A673 (cell line): ENCODE measurements around the gene PDCD4.

Experiments used
- EZH2 ChIP-seq: fragments of 200-600 bp; sonication (generic); IDR thresholded peaks from 2 replicates; pipeline ENCODE4 v1.6.1; 2017; ENCODE audit warnings: borderline replicate concordance, low read depth, mild to moderate bottlenecking, mixed read lengths, antibody characterized with exemption, low read length; ENCODE audit not compliant: poor library complexity, severe bottlenecking
- TF ChIP-seq, protein P1 (sequence below): fragments of 300-800, 200-600 bp; sonication (generic); conservative IDR thresholded peaks from 2 replicates; pipeline ENCODE4 v1.5.1; 2017; ENCODE audit warnings: low read depth, mild to moderate bottlenecking, antibody characterized with exemption, low read length, moderate library complexity, mixed read lengths

GRCh38 chr10:110927461-110927860 is 55.7 kb downstream of the PDCD4 start:
- TF ChIP-seq, protein P1, sequence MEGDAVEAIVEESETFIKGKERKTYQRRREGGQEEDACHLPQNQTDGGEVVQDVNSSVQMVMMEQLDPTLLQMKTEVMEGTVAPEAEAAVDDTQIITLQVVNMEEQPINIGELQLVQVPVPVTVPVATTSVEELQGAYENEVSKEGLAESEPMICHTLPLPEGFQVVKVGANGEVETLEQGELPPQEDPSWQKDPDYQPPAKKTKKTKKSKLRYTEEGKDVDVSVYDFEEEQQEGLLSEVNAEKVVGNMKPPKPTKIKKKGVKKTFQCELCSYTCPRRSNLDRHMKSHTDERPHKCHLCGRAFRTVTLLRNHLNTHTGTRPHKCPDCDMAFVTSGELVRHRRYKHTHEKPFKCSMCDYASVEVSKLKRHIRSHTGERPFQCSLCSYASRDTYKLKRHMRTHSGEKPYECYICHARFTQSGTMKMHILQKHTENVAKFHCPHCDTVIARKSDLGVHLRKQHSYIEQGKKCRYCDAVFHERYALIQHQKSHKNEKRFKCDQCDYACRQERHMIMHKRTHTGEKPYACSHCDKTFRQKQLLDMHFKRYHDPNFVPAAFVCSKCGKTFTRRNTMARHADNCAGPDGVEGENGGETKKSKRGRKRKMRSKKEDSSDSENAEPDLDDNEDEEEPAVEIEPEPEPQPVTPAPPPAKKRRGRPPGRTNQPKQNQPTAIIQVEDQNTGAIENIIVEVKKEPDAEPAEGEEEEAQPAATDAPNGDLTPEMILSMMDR = no peak
- TF ChIP-seq EZH2 = no peak
